Fibroblast of skin of abdomen (primary cell): ENCODE results near the gene IRAK3.
A peak's percentile ranks its signal among the peaks of the same experiment; 100 is the strongest.
"Not testable (repeated sequence)": the region's sequence is repeated elsewhere in the genome, so short reads cannot be mapped to it uniquely, and the experiment has no call there.

Experiments
- DNase-seq: peaks from one replicate; pipeline ENCODE4 v3.0.0-alpha.2; 2013

IRAK3 gene

GRCh38 chr12:66268562-66268961, 79.5 kb downstream of the IRAK3 start:
- no peak for DNase-seq

GRCh38 chr12:66269142-66269541, 80.1 kb downstream of the IRAK3 start:
- DNase-seq, result no peak

GRCh38 chr12:66269757-66270383, 80.9 kb downstream of the IRAK3 start:
- peak; percentile 65 for DNase-seq

GRCh38 chr12:66270613-66271012, 81.6 kb downstream of the IRAK3 start:
- no peak for DNase-seq

- DNase-seq, result no peak
Observed at GRCh38 chr12:66272650-66273049, 83.6 kb downstream of the IRAK3 start.

- no peak for DNase-seq
Observed at GRCh38 chr12:66273147-66273546, 84.1 kb downstream of the IRAK3 start.

GRCh38 chr12:66275040-66275439, 86.0 kb downstream of the IRAK3 start:
- DNase-seq, result no peak

- DNase-seq, result peak; percentile 24
Observed at GRCh38 chr12:66279123-66279712, 90.2 kb downstream of the IRAK3 start.

- DNase-seq, result no peak
Observed at GRCh38 chr12:66280561-66280960, 91.5 kb downstream of the IRAK3 start.

GRCh38 chr12:66282244-66282643, 93.2 kb downstream of the IRAK3 start:
- no peak for DNase-seq

GRCh38 chr12:66287275-66287674, 98.3 kb downstream of the IRAK3 start:
- DNase-seq, result no peak

GRCh38 chr12:66288121-66288520, 99.1 kb downstream of the IRAK3 start:
- no peak for DNase-seq

GRCh38 chr12:66289485-66289884, 100.5 kb downstream of the IRAK3 start:
- DNase-seq, result no peak

GRCh38 chr12:66290716-66291200, 101.7 kb downstream of the IRAK3 start:
- no peak for DNase-seq

GRCh38 chr12:66296176-66296683, 107.2 kb downstream of the IRAK3 start:
- DNase-seq, result no peak

GRCh38 chr12:66297080-66297479, 108.1 kb downstream of the IRAK3 start:
- DNase-seq, result no peak

GRCh38 chr12:66297923-66298322, 108.9 kb downstream of the IRAK3 start:
- DNase-seq, result no peak

GRCh38 chr12:66301944-66302826, 113.2 kb downstream of the IRAK3 start, which contains the start of gene HELB:
HELB (plus strand) TSS chr12:66302493; CDS start chr12:66302604, 111 bp downstream.
- DNase-seq, result peak; percentile 96

GRCh38 chr12:66302827-66303169, 113.8 kb downstream of the IRAK3 start:
- no peak for DNase-seq

GRCh38 chr12:66303316-66303804, 114.3 kb downstream of the IRAK3 start:
- not testable (repeated sequence) for DNase-seq
